SKM-1 (cell line): ENCODE results near the gene FEM1A.
"Not testable (repeated sequence)": the region's sequence is repeated elsewhere in the genome, so short reads cannot be mapped to it uniquely, and the experiment has no call there.

Source experiments
- DNase-seq: peaks from one replicate; lab custom pipeline; 2025; ENCODE audit not compliant: unreplicated experiment; lab: John Stamatoyannopoulos, UW

The FEM1A gene

GRCh38 chr19:4791183-4792018 lies at the start of gene FEM1A:
FEM1A (plus strand) TSS chr19:4791734; CDS start chr19:4791855, 121 bp downstream.
- peak; percentile 100 for DNase-seq

- no peak for DNase-seq
Measured at GRCh38 chr19:4742723-4743646, 48.5 kb upstream of the FEM1A start.

GRCh38 chr19:4744451-4745174 lies 46.9 kb upstream of the FEM1A start:
- DNase-seq = no peak

- not testable (repeated sequence) for DNase-seq
Measured at GRCh38 chr19:4745175-4745574, 46.4 kb upstream of the FEM1A start.

- no peak for DNase-seq
Measured at GRCh38 chr19:4745986-4746385, 45.5 kb upstream of the FEM1A start.

- DNase-seq = no peak
Measured at GRCh38 chr19:4748185-4748584, 43.3 kb upstream of the FEM1A start.

- DNase-seq = no peak
Measured at GRCh38 chr19:4748589-4748988, 42.9 kb upstream of the FEM1A start.

GRCh38 chr19:4749870-4750590 lies 41.5 kb upstream of the FEM1A start:
- DNase-seq = no peak

GRCh38 chr19:4754248-4754647 lies 37.3 kb upstream of the FEM1A start:
- no peak for DNase-seq

- DNase-seq = no peak
Measured at GRCh38 chr19:4755459-4755858, 36.1 kb upstream of the FEM1A start.

GRCh38 chr19:4758082-4758481 lies 33.5 kb upstream of the FEM1A start:
- no peak for DNase-seq

- DNase-seq = no peak
Measured at GRCh38 chr19:4758659-4759058, 32.9 kb upstream of the FEM1A start.

- DNase-seq = no peak
Measured at GRCh38 chr19:4759388-4760284, 31.9 kb upstream of the FEM1A start.

GRCh38 chr19:4760285-4760650 lies 31.3 kb upstream of the FEM1A start:
- no peak for DNase-seq

GRCh38 chr19:4763021-4763420 lies 28.5 kb upstream of the FEM1A start:
- no peak for DNase-seq

- DNase-seq = no peak
Measured at GRCh38 chr19:4764393-4764660, 27.2 kb upstream of the FEM1A start.

- DNase-seq = no peak
Measured at GRCh38 chr19:4768934-4769777, 22.4 kb upstream of the FEM1A start.

- DNase-seq = no peak
Measured at GRCh38 chr19:4772566-4772965, 19.0 kb upstream of the FEM1A start.

- DNase-seq = no peak
Measured at GRCh38 chr19:4773047-4773640, 18.4 kb upstream of the FEM1A start.
